ENCODE results near the gene EVPLL. TPM values are rescaled to one million over a fixed set of nuclear protein-coding genes. Genes with fewer than 3 reads are reported as not detected.
"Not testable (repeated sequence)": the region's sequence is repeated elsewhere in the genome, so short reads cannot be mapped to it uniquely, and the experiment has no call there.

The EVPLL gene
- total RNA-seq, 2 donors from 2014 or later, result not detected

- no peaks in the 10 kb centered on the region for H3K36me3 Mint-ChIP-seq
- H3K27me3 Mint-ChIP-seq, result no peaks in the 10 kb centered on the region
- H3K27ac Mint-ChIP-seq, result no peak overlapping the region
- peaks cover 9 to 18% of the 10 kb centered on the region in 2 donors for H3K4me1 Mint-ChIP-seq (ENCODE audit: low read depth in 2 of 2)
- no peak for ATAC-seq
- no peaks in the 10 kb centered on the region for H3K9me3 Mint-ChIP-seq
- DNase-seq (ENCODE audit: low spot score), result no peak
- H3K4me3 Mint-ChIP-seq, result no peak overlapping the region
Observed at GRCh38 chr17:18364166-18364565, 13.4 kb upstream of the EVPLL start.

DNA sequence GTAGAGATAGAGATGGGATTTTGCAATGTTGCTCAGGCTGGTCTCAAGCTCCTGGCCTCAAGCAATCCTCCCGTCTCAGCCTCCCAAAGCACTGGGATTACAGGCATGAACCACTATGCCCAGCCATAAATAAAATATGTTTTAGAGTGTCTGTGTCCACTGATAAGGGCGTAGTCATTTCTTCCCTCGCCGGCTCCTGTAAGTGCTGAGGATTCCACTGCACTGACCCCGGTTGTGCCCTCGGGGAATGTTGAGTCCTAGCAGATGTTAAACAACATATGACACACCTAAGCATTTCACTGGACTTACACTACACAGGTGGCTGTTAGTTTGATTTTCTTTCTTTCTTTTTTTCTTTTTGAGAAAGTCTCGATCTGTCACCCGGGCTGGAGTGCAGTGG is 8.6 kb upstream of the EVPLL start:
- H3K36me3 Mint-ChIP-seq, result no peaks in the 10 kb centered on the region
- ATAC-seq (no peak), DNase-seq (ENCODE audit: low spot score) (no peak)
- H3K9me3 Mint-ChIP-seq, result no peaks in the 10 kb centered on the region
- peaks cover 0 to 10% of the 10 kb centered on the region in 2 donors for H3K27me3 Mint-ChIP-seq
- H3K4me1 Mint-ChIP-seq (ENCODE audit: low read depth in 2 of 2), result no peaks in the 10 kb centered on the region
- H3K4me3 Mint-ChIP-seq, result no peak overlapping the region
- H3K27ac Mint-ChIP-seq, result no peak overlapping the region

- no peaks in the 10 kb centered on the region for H3K36me3 Mint-ChIP-seq
Observed at GRCh38 chr17:18370761-18371160, 6.8 kb upstream of the EVPLL start.

DNA sequence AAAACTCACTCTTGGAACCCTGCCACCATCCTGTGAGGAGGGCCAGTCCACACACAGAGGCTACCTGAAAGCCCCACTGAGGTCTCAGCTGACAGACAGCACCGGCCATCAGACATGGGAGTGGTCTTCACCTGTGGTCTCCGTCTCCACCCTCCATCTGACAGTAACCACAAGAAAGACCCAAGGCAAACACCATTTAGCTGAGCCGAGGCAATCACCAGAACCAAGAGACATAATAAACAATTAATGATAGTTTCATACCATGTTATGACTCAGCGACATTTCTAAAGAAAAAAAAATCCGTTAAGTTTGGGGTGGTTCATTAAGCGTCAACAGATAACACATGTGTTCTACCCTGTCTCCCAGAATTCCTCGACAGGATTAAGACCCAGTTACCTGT is 6.1 kb upstream of the EVPLL start:
- H3K27ac Mint-ChIP-seq, result no peak overlapping the region
- no peak overlapping the region for H3K4me3 Mint-ChIP-seq
- H3K4me1 Mint-ChIP-seq (ENCODE audit: low read depth in 2 of 2), result no peaks in the 10 kb centered on the region
- H3K36me3 Mint-ChIP-seq, result no peaks in the 10 kb centered on the region
- peak in 1 of 2 donors; percentile 20 for ATAC-seq
- DNase-seq (ENCODE audit: low spot score), result no peak
- H3K9me3 Mint-ChIP-seq, result no peaks in the 10 kb centered on the region
- H3K27me3 Mint-ChIP-seq, result peaks cover 0 to 10% of the 10 kb centered on the region in 2 donors

More at GRCh38 chr17:18370761-18371160, 6.8 kb upstream of the EVPLL start:
- ATAC-seq (no peak), DNase-seq (ENCODE audit: low spot score) (no peak)
- no peaks in the 10 kb centered on the region for H3K9me3 Mint-ChIP-seq
- peaks cover 0 to 10% of the 10 kb centered on the region in 2 donors for H3K27me3 Mint-ChIP-seq
- no peak overlapping the region for H3K27ac Mint-ChIP-seq
- no peak overlapping the region for H3K4me3 Mint-ChIP-seq
- no peaks in the 10 kb centered on the region for H3K4me1 Mint-ChIP-seq (ENCODE audit: low read depth in 2 of 2)

GRCh38 chr17:18373181-18373580 is 4.4 kb upstream of the EVPLL start:
- H3K36me3 Mint-ChIP-seq; H3K9me3 Mint-ChIP-seq; H3K4me1 Mint-ChIP-seq (ENCODE audit: low read depth in 2 of 2); H3K4me3 Mint-ChIP-seq; H3K27ac Mint-ChIP-seq; ATAC-seq; DNase-seq (ENCODE audit: low spot score): not testable (repeated sequence)
- peaks cover 0 to 10% of the 10 kb centered on the region in 2 donors for H3K27me3 Mint-ChIP-seq

- peaks cover 0 to 10% of the 10 kb centered on the region in 2 donors for H3K27me3 Mint-ChIP-seq
- H3K4me3 Mint-ChIP-seq, result no peak overlapping the region
- DNase-seq (ENCODE audit: low spot score) (no peak), ATAC-seq (no peak)
- H3K27ac Mint-ChIP-seq, result no peak overlapping the region
- H3K36me3 Mint-ChIP-seq, result no peaks in the 10 kb centered on the region
- peaks cover 0 to 4% of the 10 kb centered on the region in 2 donors for H3K4me1 Mint-ChIP-seq (ENCODE audit: low read depth in 2 of 2)
- no peaks in the 10 kb centered on the region for H3K9me3 Mint-ChIP-seq
Observed at GRCh38 chr17:18374216-18374615, 3.4 kb upstream of the EVPLL start.

- ATAC-seq (no peak), DNase-seq (ENCODE audit: low spot score) (no peak)
- Mint-ChIP-seq H3K4me1 (ENCODE audit: low read depth in 2 of 2) (peaks cover 0 to 9% of the 10 kb centered on the region in 2 donors), H3K27ac (no peak overlapping the region), H3K27me3 (peaks cover 9% of the 10 kb centered on the region in 2 donors), H3K9me3 (no peaks in the 10 kb centered on the region), H3K36me3 (no peaks in the 10 kb centered on the region), H3K4me3 (no peak overlapping the region)
Observed at GRCh38 chr17:18378205-18378505, 577 bp downstream of the EVPLL start.

GRCh38 chr17:18378614-18379013 is 1.0 kb downstream of the EVPLL start:
- not testable (repeated sequence) for H3K9me3 Mint-ChIP-seq; H3K27ac Mint-ChIP-seq; H3K4me3 Mint-ChIP-seq; DNase-seq (ENCODE audit: low spot score); H3K27me3 Mint-ChIP-seq; ATAC-seq; H3K4me1 Mint-ChIP-seq (ENCODE audit: low read depth in 2 of 2); H3K36me3 Mint-ChIP-seq

GRCh38 chr17:18379246-18380146 is 1.9 kb downstream of the EVPLL start:
- no peaks in the 10 kb centered on the region for H3K36me3 Mint-ChIP-seq
- H3K27me3 Mint-ChIP-seq, result peaks cover 9% of the 10 kb centered on the region in 2 donors
- ATAC-seq, result no peak
- H3K27ac Mint-ChIP-seq, result no peak overlapping the region
- H3K9me3 Mint-ChIP-seq, result no peaks in the 10 kb centered on the region
- no peak overlapping the region for H3K4me3 Mint-ChIP-seq
- peaks cover 0 to 9% of the 10 kb centered on the region in 2 donors for H3K4me1 Mint-ChIP-seq (ENCODE audit: low read depth in 2 of 2)
- no peak for DNase-seq (ENCODE audit: low spot score)

GRCh38 chr17:18380471-18381157 is 3.0 kb downstream of the EVPLL start:
- peak in 1 of 2 donors; percentile 37 for ATAC-seq
- peaks cover 9 to 11% of the 10 kb centered on the region in 2 donors for H3K27me3 Mint-ChIP-seq
- no peak for DNase-seq (ENCODE audit: low spot score)
- H3K4me1 Mint-ChIP-seq (ENCODE audit: low read depth in 2 of 2), result peaks cover 0 to 9% of the 10 kb centered on the region in 2 donors
- H3K36me3 Mint-ChIP-seq, result no peaks in the 10 kb centered on the region
- no peak overlapping the region for H3K4me3 Mint-ChIP-seq
- no peak overlapping the region for H3K27ac Mint-ChIP-seq
- H3K9me3 Mint-ChIP-seq, result no peaks in the 10 kb centered on the region

GRCh38 chr17:18381158-18381952 is 3.8 kb downstream of the EVPLL start:
- H3K4me3 Mint-ChIP-seq, result no peak overlapping the region
- ATAC-seq, result no peak
- H3K4me1 Mint-ChIP-seq (ENCODE audit: low read depth in 2 of 2), result peaks cover 0 to 9% of the 10 kb centered on the region in 2 donors
- H3K27ac Mint-ChIP-seq, result no peak overlapping the region
- H3K9me3 Mint-ChIP-seq, result no peaks in the 10 kb centered on the region
- H3K27me3 Mint-ChIP-seq, result peaks cover 9 to 11% of the 10 kb centered on the region in 2 donors
- H3K36me3 Mint-ChIP-seq, result no peaks in the 10 kb centered on the region
- no peak for DNase-seq (ENCODE audit: low spot score)

GRCh38 chr17:18381953-18382245 is 4.3 kb downstream of the EVPLL start:
- H3K9me3 Mint-ChIP-seq, result no peaks in the 10 kb centered on the region
- H3K4me3 Mint-ChIP-seq, result no peak overlapping the region
- DNase-seq (ENCODE audit: low spot score), result no peak
- peaks cover 0 to 9% of the 10 kb centered on the region in 2 donors for H3K4me1 Mint-ChIP-seq (ENCODE audit: low read depth in 2 of 2)
- no peak overlapping the region for H3K27ac Mint-ChIP-seq
- ATAC-seq, result no peak
- peaks cover 9 to 11% of the 10 kb centered on the region in 2 donors for H3K27me3 Mint-ChIP-seq
- no peaks in the 10 kb centered on the region for H3K36me3 Mint-ChIP-seq

GRCh38 chr17:18382441-18383078 is 5.0 kb downstream of the EVPLL start:
- DNase-seq (ENCODE audit: low spot score) (no peak), ATAC-seq (no peak)
- H3K9me3 Mint-ChIP-seq, result no peaks in the 10 kb centered on the region
- no peaks in the 10 kb centered on the region for H3K36me3 Mint-ChIP-seq
- H3K27me3 Mint-ChIP-seq, result peaks cover 9 to 11% of the 10 kb centered on the region in 2 donors
- H3K27ac Mint-ChIP-seq, result no peak overlapping the region
- no peak overlapping the region for H3K4me3 Mint-ChIP-seq
- peaks cover 0 to 6% of the 10 kb centered on the region in 2 donors for H3K4me1 Mint-ChIP-seq (ENCODE audit: low read depth in 2 of 2)
